HepG2 (cell line): Measurements from ENCODE around the gene LPXN. TPM values are rescaled to one million over a fixed set of nuclear protein-coding genes. Genes with fewer than 3 reads are reported as not detected.

ENCODE experiments used
- AGO1 ChIP-seq: fragments of 200-400 bp; formaldehyde crosslinking; IDR thresholded peaks from 2 replicates; pipeline ENCODE4 v1.6.1; 2017; ENCODE audit warnings: mild to moderate bottlenecking, low read depth, low read length, moderate library complexity; ENCODE audit not compliant: poor library complexity, severe bottlenecking
- BCL3 ChIP-seq: sonication (generic); formaldehyde crosslinking; IDR thresholded peaks from 2 replicates; pipeline ENCODE4 v1.5.1; 2020; ENCODE audit warnings: mild to moderate bottlenecking, missing genetic modification reagents, moderate library complexity
- FOSL2 ChIP-seq: sonication (generic); formaldehyde crosslinking; IDR thresholded peaks from 2 replicates; pipeline ENCODE4 v1.4.0; 2020; ENCODE audit warnings: missing genetic modification reagents
- HOMEZ ChIP-seq: IDR thresholded peaks from 2 replicates; pipeline ENCODE4 v1.6.1; 2016; ENCODE audit warnings: low read depth
- LRRFIP1 ChIP-seq: sonication (generic); formaldehyde crosslinking; conservative IDR thresholded peaks from 2 replicates; pipeline ENCODE4 v1.4.0; 2020; ENCODE audit warnings: missing genetic modification reagents
- PHF5A ChIP-seq: IDR thresholded peaks from one replicate; pipeline ENCODE4 v1.6.1; 2018; ENCODE audit warnings: low read depth, missing genetic modification reagents; ENCODE audit not compliant: unreplicated experiment
- RBM22 ChIP-seq: fragments of 200-400 bp; formaldehyde crosslinking; optimal IDR thresholded peaks from 2 replicates; pipeline ENCODE3; 2017; ENCODE audit warnings: mild to moderate bottlenecking, low read length, moderate library complexity
- SMAD3 ChIP-seq: sonication (generic); formaldehyde crosslinking; IDR thresholded peaks from 2 replicates; pipeline ENCODE4 v1.4.0; 2020; ENCODE audit warnings: missing genetic modification reagents
- TAF15 ChIP-seq: fragments of 200-400 bp; formaldehyde crosslinking; IDR thresholded peaks from one replicate; pipeline ENCODE4 v1.6.1; 2018; ENCODE audit warnings: mild to moderate bottlenecking, low read depth, low read length; ENCODE audit not compliant: poor library complexity, severe bottlenecking
- TBX3 ChIP-seq: fragments of 450-650 bp; IDR thresholded peaks from 2 replicates; pipeline ENCODE4 v1.6.1; 2017; ENCODE audit warnings: antibody characterized with exemption, mild to moderate bottlenecking, inconsistent platforms, borderline replicate concordance
- TCF12 ChIP-seq, 2 experiments: fragments of 450-650 bp in 1 of 2; sonication (generic) in 1 of 2; formaldehyde crosslinking in 1 of 2; IDR thresholded peaks; 2 replicates each; pipeline versions ENCODE4 v1.6.1 to v1.8.0; 2017 to 2022; ENCODE audit warnings: antibody characterized with exemption in 1 of 2, mild to moderate bottlenecking in 1 of 2, missing genetic modification reagents in 1 of 2, moderate library complexity in 1 of 2
- TOE1 ChIP-seq: sonication (generic); formaldehyde crosslinking; IDR thresholded peaks from 2 replicates; pipeline ENCODE4 v1.4.0; 2020; ENCODE audit warnings: mild to moderate bottlenecking, missing genetic modification reagents
- TP53 ChIP-seq: sonication (generic); formaldehyde crosslinking; conservative IDR thresholded peaks from 2 replicates; pipeline ENCODE4 v1.4.0; 2020; ENCODE audit warnings: missing genetic modification reagents
- ZNF280D ChIP-seq: sonication (generic); formaldehyde crosslinking; IDR thresholded peaks from 2 replicates; pipeline ENCODE4 v1.5.1; 2020; ENCODE audit warnings: mild to moderate bottlenecking, missing genetic modification reagents
- ZNF296 ChIP-seq: sonication (generic); formaldehyde crosslinking; conservative IDR thresholded peaks from 2 replicates; pipeline ENCODE4 v1.5.0; 2020; ENCODE audit warnings: mild to moderate bottlenecking, missing genetic modification reagents
- ZNF431 ChIP-seq: sonication (generic); formaldehyde crosslinking; IDR thresholded peaks from 2 replicates; pipeline ENCODE4 v1.9.0; 2022; ENCODE audit warnings: missing genetic modification reagents, low read depth, mild to moderate bottlenecking, borderline replicate concordance
- polyA plus RNA-seq, 8 experiments: library from polyadenylated mRNA; depleted of rRNA in 3 of 8; stranded (reverse) in 7 of 8; unstranded in 1 of 8; fragments of >200 nt; fragmentation: Illumina TruSeq in 4 of 8; extraction: Trizol in 4 of 8; gene quantifications; 2 replicates each; pipeline versions ENCODE4 v1.2.1 to v1.2.3, GENCODE V29; 2011 to 2016; ENCODE audit warnings: low read depth in 4 of 8, missing spikeins in 1 of 8, mixed read lengths in 1 of 8; ENCODE audit not compliant: insufficient read depth in 1 of 8
- total RNA-seq, 5 experiments: library from RNA; depleted of rRNA; stranded (reverse); fragments of >200 nt; fragmentation: Illumina TruSeq; extraction: Trizol; gene quantifications; 2 replicates each; pipeline ENCODE4 v1.2.3, GENCODE V29; 2016; ENCODE audit warnings: low read depth in 1 of 5
- TF ChIP-seq, protein P1 (sequence below): sonication (generic); formaldehyde crosslinking; IDR thresholded peaks from 2 replicates; pipeline ENCODE4 v1.4.0; 2020; ENCODE audit warnings: missing genetic modification reagents

The LPXN gene
- total and polyA plus RNA-seq, 2 of the 13 experiments (the other 11 are each of a cell fraction or from before 2014, with no cell fraction given): 1.7 to 3.5 TPM

DNA sequence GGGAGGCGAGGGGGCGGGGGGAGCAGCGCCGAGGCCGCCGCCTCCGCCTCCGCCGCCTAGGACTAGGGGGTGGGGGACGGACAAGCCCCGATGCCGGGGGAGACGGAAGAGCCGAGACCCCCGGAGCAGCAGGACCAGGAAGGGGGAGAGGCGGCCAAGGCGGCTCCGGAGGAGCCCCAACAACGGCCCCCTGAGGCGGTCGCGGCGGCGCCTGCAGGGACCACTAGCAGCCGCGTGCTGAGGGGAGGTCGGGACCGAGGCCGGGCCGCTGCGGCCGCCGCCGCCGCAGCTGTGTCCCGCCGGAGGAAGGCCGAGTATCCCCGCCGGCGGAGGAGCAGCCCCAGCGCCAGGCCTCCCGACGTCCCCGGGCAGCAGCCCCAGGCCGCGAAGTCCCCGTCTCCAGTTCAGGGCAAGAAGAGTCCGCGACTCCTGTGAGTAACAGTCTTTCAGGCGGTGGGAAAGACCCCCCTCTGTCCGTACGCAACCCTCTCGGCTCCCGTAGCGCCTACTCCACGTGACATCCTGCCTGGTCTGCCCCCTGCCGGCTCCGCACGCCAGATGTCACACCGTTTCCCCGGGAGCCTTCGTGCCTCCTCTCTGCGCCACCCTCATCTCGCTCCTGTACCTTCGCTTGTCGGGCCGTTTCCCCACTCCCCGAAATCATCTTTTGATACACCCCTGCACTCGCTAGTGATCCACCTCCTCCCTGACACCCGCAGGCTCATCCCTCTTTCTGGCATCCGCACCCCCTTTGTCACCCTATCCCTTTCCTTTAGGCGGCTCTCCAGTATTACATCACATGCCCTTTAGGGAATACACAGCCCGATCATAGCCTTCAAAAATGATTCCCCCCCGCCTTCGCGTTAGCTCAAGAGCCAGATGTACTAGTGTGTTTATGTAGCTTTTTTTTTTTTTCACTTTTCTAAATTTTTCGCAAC lies 3.8 kb upstream of the LPXN start (continued):
- TF ChIP-seq AGO1: peak; percentile 42
- 0 out of 2 replicates have a peak, but pooled peaks have one; percentile 60 for TF ChIP-seq ZNF431 (CRISPR knock-in tag)
- TF ChIP-seq RBM22: no peak
- no peak for TF ChIP-seq TCF12 (IDR thresholded peaks at IDR 0.05)
- peak; percentile 76; the same call in 1 of the 2 replicates for TF ChIP-seq TCF12 (CRISPR knock-in tag; IDR thresholded peaks at IDR 0.05)
- peak; percentile 59; the same call in 1 of the 2 replicates for TF ChIP-seq BCL3
- no peak for TF ChIP-seq PHF5A (CRISPR knock-in tag)
- peak; percentile 50 for TF ChIP-seq FOSL2 (CRISPR knock-in tag)
- no peak for TF ChIP-seq TOE1 (CRISPR knock-in tag)
- no peak for TF ChIP-seq LRRFIP1 (CRISPR knock-in tag)
- TF ChIP-seq TAF15: no peak
- TF ChIP-seq, protein P1, sequence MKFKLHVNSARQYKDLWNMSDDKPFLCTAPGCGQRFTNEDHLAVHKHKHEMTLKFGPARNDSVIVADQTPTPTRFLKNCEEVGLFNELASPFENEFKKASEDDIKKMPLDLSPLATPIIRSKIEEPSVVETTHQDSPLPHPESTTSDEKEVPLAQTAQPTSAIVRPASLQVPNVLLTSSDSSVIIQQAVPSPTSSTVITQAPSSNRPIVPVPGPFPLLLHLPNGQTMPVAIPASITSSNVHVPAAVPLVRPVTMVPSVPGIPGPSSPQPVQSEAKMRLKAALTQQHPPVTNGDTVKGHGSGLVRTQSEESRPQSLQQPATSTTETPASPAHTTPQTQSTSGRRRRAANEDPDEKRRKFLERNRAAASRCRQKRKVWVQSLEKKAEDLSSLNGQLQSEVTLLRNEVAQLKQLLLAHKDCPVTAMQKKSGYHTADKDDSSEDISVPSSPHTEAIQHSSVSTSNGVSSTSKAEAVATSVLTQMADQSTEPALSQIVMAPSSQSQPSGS (CRISPR knock-in tag): no peak
- peak; percentile 44; the same call in 1 of the 2 replicates for TF ChIP-seq HOMEZ (CRISPR knock-in tag)
- TF ChIP-seq ZNF280D (CRISPR knock-in tag): peak; percentile 77; the same call in 1 of the 2 replicates
- peak; percentile 58; the same call in 1 of the 2 replicates for TF ChIP-seq TBX3
- no peak for TF ChIP-seq ZNF296 (CRISPR knock-in tag)
- TF ChIP-seq TP53 (CRISPR knock-in tag): no peak
- peak; percentile 67; the same call in 1 of the 2 replicates for TF ChIP-seq SMAD3 (CRISPR knock-in tag)
